ENCODE results near the gene ADARB1.

DNA sequence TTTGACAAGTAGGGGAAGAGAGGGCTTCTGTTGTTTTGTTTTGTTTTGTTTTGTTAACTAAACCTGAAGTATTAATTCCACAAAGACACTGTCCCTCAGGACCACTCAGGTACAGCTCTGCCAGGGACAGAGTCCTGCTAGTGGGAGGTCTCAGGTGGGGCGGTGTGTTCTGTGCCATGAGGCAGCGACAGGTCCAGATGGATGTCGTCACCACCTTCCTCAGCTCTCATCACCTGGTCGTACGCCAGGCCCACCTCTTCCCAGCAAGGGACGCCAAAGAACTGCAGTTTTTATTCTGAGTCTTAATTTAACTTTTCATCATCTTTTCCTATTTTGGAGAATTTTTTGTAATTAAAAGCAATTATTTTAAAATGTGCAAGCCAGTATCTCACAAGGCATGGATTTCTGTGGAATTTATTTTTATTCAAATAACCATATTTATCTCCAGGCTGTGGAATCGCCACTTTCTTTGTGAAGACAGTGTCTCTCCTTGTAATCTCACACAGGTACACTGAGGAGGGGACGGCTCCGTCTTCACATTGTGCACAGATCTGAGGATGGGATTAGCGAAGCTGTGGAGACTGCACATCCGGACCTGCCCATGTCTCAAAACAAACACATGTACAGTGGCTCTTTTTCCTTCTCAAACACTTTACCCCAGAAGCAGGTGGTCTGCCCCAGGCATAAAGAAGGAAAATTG lies 150.8 kb downstream of the ADARB1 start:
- TF ChIP-seq YY1 (IDR thresholded peaks at IDR 0.05; ENCODE audit: insufficient read depth, insufficient read length) (no peak), ZNF274 (IDR thresholded peaks at IDR 0.05; ENCODE audit: low read depth, low read length) (no peak)

All from NT2/D1 (cell line).